ENCODE measurements around the gene SYNDIG1. TPM values are rescaled to one million over a fixed set of nuclear protein-coding genes. Genes with fewer than 3 reads are reported as not detected.

SYNDIG1 gene
- under 0.01 TPM in 1 of 2 replicates, not detected in the other for total RNA-seq

- H3K4me3 ChIP-seq (ENCODE audit: low read depth, low read length): no peak within 1 kb of the TSS
- TF ChIP-seq CTCF (IDR thresholded peaks at IDR 0.05; ENCODE audit: insufficient read depth, low read depth, low read length): no peak
- no peak for DNase-seq (ENCODE audit: low read depth)
Measured at GRCh38 chr20:24469116-24469893, at the start of gene SYNDIG1. SYNDIG1 (plus strand) TSS chr20:24469629; CDS start chr20:24543098, 73,469 bp downstream.

- H3K4me3 ChIP-seq (ENCODE audit: low read depth, low read length): no peak overlapping the region
- no peak for TF ChIP-seq CTCF (IDR thresholded peaks at IDR 0.05; ENCODE audit: insufficient read depth, low read depth, low read length)
- no peak for DNase-seq (ENCODE audit: low read depth)
Measured at GRCh38 chr20:24419786-24420185, 49.6 kb upstream of the SYNDIG1 start.

- no peak for DNase-seq (ENCODE audit: low read depth)
- H3K4me3 ChIP-seq (ENCODE audit: low read depth, low read length): no peak overlapping the region
- TF ChIP-seq CTCF (IDR thresholded peaks at IDR 0.05; ENCODE audit: insufficient read depth, low read depth, low read length): no peak
Measured at GRCh38 chr20:24420567-24420966, 48.9 kb upstream of the SYNDIG1 start.

GRCh38 chr20:24421071-24421470 lies 48.4 kb upstream of the SYNDIG1 start:
- no peak for TF ChIP-seq CTCF (IDR thresholded peaks at IDR 0.05; ENCODE audit: insufficient read depth, low read depth, low read length)
- DNase-seq (ENCODE audit: low read depth): no peak

GRCh38 chr20:24422091-24422760 lies 47.2 kb upstream of the SYNDIG1 start:
- DNase-seq (ENCODE audit: low read depth): no peak
- no peak for TF ChIP-seq CTCF (IDR thresholded peaks at IDR 0.05; ENCODE audit: insufficient read depth, low read depth, low read length)
- H3K4me3 ChIP-seq (ENCODE audit: low read depth, low read length): no peak overlapping the region

More at GRCh38 chr20:24421071-24421470, 48.4 kb upstream of the SYNDIG1 start:
- H3K4me3 ChIP-seq (ENCODE audit: low read depth, low read length): no peak overlapping the region

- no peak for DNase-seq (ENCODE audit: low read depth)
- H3K4me3 ChIP-seq (ENCODE audit: low read depth, low read length): no peak overlapping the region
- no peak for TF ChIP-seq CTCF (IDR thresholded peaks at IDR 0.05; ENCODE audit: insufficient read depth, low read depth, low read length)
Measured at GRCh38 chr20:24423390-24424313, 45.8 kb upstream of the SYNDIG1 start.

Measured in fibroblast of villous mesenchyme (primary cell).